HG02623 (cell line): ENCODE data around the gene UTP15.

Source experiments
- ATAC-seq: cut with Tn5 transposase; IDR thresholded peaks from one replicate; pipeline ENCODE4 v1.9.1; 2021; ENCODE audit warnings: moderate library complexity; ENCODE audit not compliant: unreplicated experiment

Gene UTP15

GRCh38 chr5:73565139-73565968, at the start of gene UTP15, which contains the start of gene ANKRA2:
Gene UTP15 (plus strand): TSS chr5:73565743. CDS start chr5:73567345, 1,602 bp downstream.
Gene ANKRA2 (minus strand): TSS chr5:73565639. CDS start chr5:73562881, 2,758 bp downstream.
- ATAC-seq, result peak; percentile 96

- peak; percentile 98 for ATAC-seq
These were observed 45.8 kb upstream of the UTP15 start for GRCh38 chr5:73519531-73520283.

GRCh38 chr5:73522989-73523388, 42.6 kb upstream of the UTP15 start:
- ATAC-seq, result no peak

GRCh38 chr5:73523861-73524260, 41.7 kb upstream of the UTP15 start:
- no peak for ATAC-seq

GRCh38 chr5:73525606-73526203, 39.8 kb upstream of the UTP15 start:
- ATAC-seq, result no peak

- ATAC-seq, result no peak
These were observed 37.3 kb upstream of the UTP15 start for GRCh38 chr5:73528248-73528647.

GRCh38 chr5:73529081-73529480, 36.5 kb upstream of the UTP15 start:
- no peak for ATAC-seq

GRCh38 chr5:73531356-73531755, 34.2 kb upstream of the UTP15 start:
- ATAC-seq, result no peak

- no peak for ATAC-seq
These were observed 33.3 kb upstream of the UTP15 start for GRCh38 chr5:73532195-73532594.

- ATAC-seq, result no peak
These were observed 31.4 kb upstream of the UTP15 start for GRCh38 chr5:73534011-73534644.

- ATAC-seq, result no peak
These were observed 30.6 kb upstream of the UTP15 start for GRCh38 chr5:73534971-73535370.

GRCh38 chr5:73539730-73540129, 25.8 kb upstream of the UTP15 start:
- no peak for ATAC-seq

- no peak for ATAC-seq
These were observed 25.4 kb upstream of the UTP15 start for GRCh38 chr5:73540192-73540591.

GRCh38 chr5:73542020-73542419, 23.5 kb upstream of the UTP15 start:
- ATAC-seq, result no peak

- no peak for ATAC-seq
These were observed 20.8 kb upstream of the UTP15 start for GRCh38 chr5:73544429-73545402.

- ATAC-seq, result no peak
These were observed 20.2 kb upstream of the UTP15 start for GRCh38 chr5:73545403-73545779.

GRCh38 chr5:73550016-73550415, 15.5 kb upstream of the UTP15 start:
- no peak for ATAC-seq

- ATAC-seq, result no peak
These were observed 12.9 kb upstream of the UTP15 start for GRCh38 chr5:73552642-73553041.

- no peak for ATAC-seq
These were observed 6.6 kb upstream of the UTP15 start for GRCh38 chr5:73558950-73559349.

- ATAC-seq, result no peak
These were observed 1.5 kb upstream of the UTP15 start for GRCh38 chr5:73564018-73564417.
